Measurements from ENCODE around the gene THAP4. TPM values are rescaled to one million over a fixed set of nuclear protein-coding genes. Genes with fewer than 3 reads are reported as not detected.

The THAP4 gene
- total and polyA plus RNA-seq, 12 donors: 68.7 to 101 (median 78.3) TPM

DNA sequence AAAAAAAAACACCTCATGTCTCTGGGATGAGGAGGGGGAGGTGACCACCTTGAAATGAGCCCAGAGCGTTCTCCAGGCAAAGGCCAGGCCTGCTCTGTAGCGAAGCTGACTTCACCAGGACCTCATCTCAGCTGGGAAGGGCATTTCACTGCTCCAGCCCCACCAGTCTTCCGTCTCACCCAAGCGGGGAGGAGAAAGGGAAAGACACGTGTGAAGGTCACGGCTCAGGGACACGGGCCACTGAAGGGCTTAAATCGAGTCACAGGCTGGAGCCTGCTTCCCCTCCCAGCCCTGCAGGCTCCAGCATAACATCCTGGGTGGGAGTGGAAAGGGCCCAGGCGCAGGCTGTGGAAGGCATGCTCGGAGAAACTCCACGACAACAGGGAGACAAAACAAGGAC, 18.1 kb downstream of the THAP4 start:
- Histone ChIP-seq H3K36me3 (peaks cover 0 to 6% (median 0%) of the 10 kb centered on the region in 9 donors), H3K9me3 (no peaks in the 10 kb centered on the region), H3K4me1 (peaks cover 4 to 42% (median 33%) of the 10 kb centered on the region in 9 donors), H3K27ac (peak overlapping the region in 9 of 10 donors; percentile 61 to 89 (median 79)), H3K4me3 (no peak overlapping the region), H3K27me3 (no peaks in the 10 kb centered on the region)
- ATAC-seq (peak in 2 of 8 donors; percentile 11 to 29), DNase-seq (no peak)
- intact Hi-C loops (cut with DNase I): loop anchor here in 3 of 10 donors (5.0 to 10.0 kb wide), 3 partner anchors 112 to 264 kb away; partner anchors contain the start of genes STK25 (in 3 of the 3) and FARP2 (in 1 of the 3)
- 70 to 72% methylated on average over 11 of the region's 11 CpGs for WGBS, 2 donors
- TF ChIP-seq, protein P1, sequence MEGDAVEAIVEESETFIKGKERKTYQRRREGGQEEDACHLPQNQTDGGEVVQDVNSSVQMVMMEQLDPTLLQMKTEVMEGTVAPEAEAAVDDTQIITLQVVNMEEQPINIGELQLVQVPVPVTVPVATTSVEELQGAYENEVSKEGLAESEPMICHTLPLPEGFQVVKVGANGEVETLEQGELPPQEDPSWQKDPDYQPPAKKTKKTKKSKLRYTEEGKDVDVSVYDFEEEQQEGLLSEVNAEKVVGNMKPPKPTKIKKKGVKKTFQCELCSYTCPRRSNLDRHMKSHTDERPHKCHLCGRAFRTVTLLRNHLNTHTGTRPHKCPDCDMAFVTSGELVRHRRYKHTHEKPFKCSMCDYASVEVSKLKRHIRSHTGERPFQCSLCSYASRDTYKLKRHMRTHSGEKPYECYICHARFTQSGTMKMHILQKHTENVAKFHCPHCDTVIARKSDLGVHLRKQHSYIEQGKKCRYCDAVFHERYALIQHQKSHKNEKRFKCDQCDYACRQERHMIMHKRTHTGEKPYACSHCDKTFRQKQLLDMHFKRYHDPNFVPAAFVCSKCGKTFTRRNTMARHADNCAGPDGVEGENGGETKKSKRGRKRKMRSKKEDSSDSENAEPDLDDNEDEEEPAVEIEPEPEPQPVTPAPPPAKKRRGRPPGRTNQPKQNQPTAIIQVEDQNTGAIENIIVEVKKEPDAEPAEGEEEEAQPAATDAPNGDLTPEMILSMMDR (IDR thresholded peaks at IDR 0.05): no peak

DNA sequence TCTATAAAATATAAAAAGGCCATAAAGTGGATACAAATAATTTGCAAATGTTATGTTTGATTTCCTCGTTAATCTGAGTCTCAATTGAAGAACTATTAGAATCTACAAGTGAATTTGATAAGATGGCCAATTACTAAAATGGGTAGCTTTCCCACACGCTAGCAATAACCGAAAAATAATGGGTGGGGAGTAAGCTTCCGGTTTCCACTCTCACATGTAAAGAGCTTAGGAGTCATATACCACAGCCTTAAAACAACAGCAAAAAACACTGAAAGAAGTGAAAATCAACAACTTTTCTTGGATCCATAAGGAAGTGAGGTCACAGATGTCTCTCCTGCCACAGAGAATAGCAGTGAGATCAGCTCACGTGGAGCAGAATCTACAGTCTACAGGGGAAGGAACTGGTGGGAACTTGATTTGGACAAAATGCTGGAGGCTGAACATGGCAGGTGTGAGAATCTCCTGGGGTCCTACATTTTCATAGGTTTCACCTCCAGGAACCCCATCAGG, 18.6 kb downstream of the THAP4 start:
- 57 to 67% methylated on average over 5 of the region's 5 CpGs for WGBS, 2 donors
- H3K4me1 ChIP-seq: peaks cover 4 to 47% (median 33%) of the 10 kb centered on the region in 9 donors
- intact Hi-C loops (cut with DNase I): loop anchor here in 3 of 10 donors (5.0 to 10.0 kb wide), 3 partner anchors 111 to 264 kb away; partner anchors contain the start of genes STK25 (in 3 of the 3) and FARP2 (in 1 of the 3)
- no peak for DNase-seq
- no peak for ATAC-seq
- no peaks in the 10 kb centered on the region for H3K9me3 ChIP-seq
- TF ChIP-seq, protein P1 (IDR thresholded peaks at IDR 0.05): no peak
- H3K27me3 ChIP-seq: no peaks in the 10 kb centered on the region
- H3K4me3 ChIP-seq: peak overlapping the region in 4 of 10 donors; percentile 43 to 52 (median 50)
- H3K27ac ChIP-seq: peak overlapping the region in 9 of 10 donors; percentile 61 to 89 (median 79)
- H3K36me3 ChIP-seq: peaks cover 0 to 4% (median 0%) of the 10 kb centered on the region in 9 donors

DNA sequence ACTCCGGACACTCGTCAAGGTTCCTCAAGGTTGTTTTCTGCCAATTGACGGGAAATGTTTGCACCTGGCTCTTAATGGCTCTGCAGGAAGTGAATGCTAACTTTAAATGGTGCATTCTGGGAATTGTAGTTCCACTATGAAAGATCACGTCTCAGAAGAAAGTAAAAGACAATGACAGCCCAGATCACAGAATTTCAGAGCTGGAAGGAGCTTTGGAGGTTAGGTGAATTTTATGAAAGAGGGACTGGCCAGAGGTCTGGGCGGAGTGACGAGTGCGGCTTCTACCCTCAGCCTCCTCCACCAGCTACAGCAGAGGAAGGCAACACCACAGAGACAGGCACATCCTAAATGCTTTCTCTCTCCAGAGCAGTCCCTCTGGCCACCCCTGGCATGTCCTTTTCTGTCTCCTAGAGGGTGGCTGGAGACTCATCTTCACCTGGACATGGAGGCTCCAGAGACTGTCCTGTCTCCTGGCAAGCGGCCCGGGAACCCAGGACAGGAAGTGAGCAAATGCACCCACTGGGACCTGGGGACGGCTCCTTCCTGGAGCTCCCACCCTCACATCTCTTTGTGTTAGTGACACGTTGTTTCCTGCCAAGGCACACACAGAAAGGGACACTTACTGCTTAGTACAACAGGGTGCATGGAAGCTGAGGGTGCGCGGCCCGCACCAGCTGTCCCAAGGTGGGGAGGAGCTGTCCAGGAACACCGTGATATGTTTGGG, 19.4 kb downstream of the THAP4 start:
- TF ChIP-seq, protein P1 (IDR thresholded peaks at IDR 0.05): no peak
- peak; percentile 48 to 83 (median 70) for ATAC-seq
- WGBS, 2 donors: 35 to 46% methylated on average over 15 of the region's 15 CpGs
- DNase-seq: peak; percentile 68 to 76
- H3K27me3 ChIP-seq: no peaks in the 10 kb centered on the region
- intact Hi-C loops (cut with DNase I): loop anchor here in 3 of 10 donors (5.0 to 10.0 kb wide), 3 partner anchors 110 to 263 kb away; partner anchors contain the start of genes STK25 (in 3 of the 3) and FARP2 (in 1 of the 3)
- peak overlapping the region in 9 of 10 donors; percentile 19 to 52 (median 43) for H3K4me3 ChIP-seq
- H3K4me1 ChIP-seq: peaks cover 4 to 53% (median 33%) of the 10 kb centered on the region in 9 donors
- H3K9me3 ChIP-seq: no peaks in the 10 kb centered on the region
- peak overlapping the region; percentile 47 to 89 (median 77) for H3K27ac ChIP-seq
- H3K36me3 ChIP-seq: peaks cover 0 to 4% (median 0%) of the 10 kb centered on the region in 9 donors

Measured in heart right ventricle (tissue), 16 donors.